Activated B cell treated with CpG ODN at 0.5 μM for 24 hours (primary cell): ENCODE data around the gene POLL. TPM values are rescaled to one million over a fixed set of nuclear protein-coding genes. Genes with fewer than 3 reads are reported as not detected.

Source experiments
- ATAC-seq: fragments of 200-7000 bp; cut with Tn5 transposase; one replicate; pipeline ENCODE4 v1.10.0; 2021; ENCODE audit warnings: low read depth, mild to moderate bottlenecking, moderate library complexity
- CTCF ChIA-PET: fragments of 350-600 bp; sonication (Branson Sonifier 250); formaldehyde crosslinking; loops from one replicate; lab custom pipeline; 2021; ENCODE audit warnings: antibody characterized with exemption; lab: Charles Lee
- POLR2A ChIA-PET: fragments of 350-600 bp; sonication (Branson Sonifier 250); formaldehyde crosslinking; loops from one replicate; lab custom pipeline; 2021; ENCODE audit warnings: antibody characterized with exemption; lab: Charles Lee
- DNase-seq: peaks from one replicate; pipeline ENCODE4 v3.0.0; 2022
- H3K27ac Mint-ChIP-seq: one replicate; pipeline ENCODE4 v1.8.0; 2020; ENCODE audit warnings: mixed read lengths
- H3K27me3 Mint-ChIP-seq: one replicate; pipeline ENCODE4 v1.8.0; 2021; ENCODE audit warnings: mixed read lengths
- H3K36me3 Mint-ChIP-seq: one replicate; pipeline ENCODE4 v1.8.0; 2021; ENCODE audit warnings: low read depth, mixed read lengths
- H3K4me1 Mint-ChIP-seq: one replicate; pipeline ENCODE4 v1.8.0; 2021; ENCODE audit warnings: mixed read lengths
- H3K4me3 Mint-ChIP-seq: one replicate; pipeline ENCODE4 v1.8.0; 2020; ENCODE audit warnings: mild to moderate bottlenecking, mixed read lengths
- H3K9me3 Mint-ChIP-seq: one replicate; pipeline ENCODE4 v1.8.0; 2020; ENCODE audit warnings: mixed read lengths
- CTCF ChIP-seq: fragments of 200-600 bp; IDR thresholded peaks from one replicate; pipeline ENCODE4 v1.8.0; 2022; ENCODE audit warnings: antibody characterized with exemption, mild to moderate bottlenecking
- intact Hi-C: fragments of 100-400 bp; cut with micrococcal nuclease; formaldehyde crosslinking; loops from one replicate; pipeline ENCODE4 v1.15.1; 2024
- total RNA-seq: library from RNA; stranded (reverse); gene quantifications from 2 replicates; pipeline ENCODE4 v1.2.3, GENCODE V29; 2022

Gene POLL
- total RNA-seq, 1 donor from 2014 or later = 39.5 TPM

- CTCF ChIA-PET = no interaction called here
- ATAC-seq (no peak), DNase-seq (no peak)
- Mint-ChIP-seq H3K27ac (no peak overlapping the region), H3K9me3 (no peaks in the 10 kb centered on the region), H3K27me3 (no peaks in the 10 kb centered on the region), H3K4me3 (no peak overlapping the region), H3K4me1 (peaks cover 8% of the 10 kb centered on the region), H3K36me3 (peaks cover 79% of the 10 kb centered on the region)
- intact Hi-C loops = no loop called here
- POLR2A ChIA-PET = no interaction called here
- TF ChIP-seq CTCF = no peak
These were observed 37.9 kb upstream of the POLL start for GRCh38 chr10:101625821-101626412.

- Mint-ChIP-seq H3K4me1 (peaks cover 12% of the 10 kb centered on the region), H3K4me3 (no peak overlapping the region), H3K9me3 (no peaks in the 10 kb centered on the region), H3K36me3 (peaks cover 77% of the 10 kb centered on the region), H3K27ac (peak overlapping the region; percentile 50), H3K27me3 (no peaks in the 10 kb centered on the region)
- POLR2A ChIA-PET = no interaction called here
- no peak for ATAC-seq
- no peak for DNase-seq
- CTCF ChIA-PET = no interaction called here
- intact Hi-C loops = no loop called here
- no peak for TF ChIP-seq CTCF
These were observed 36.6 kb upstream of the POLL start for GRCh38 chr10:101624526-101625102.

GRCh38 chr10:101623528-101623927 lies 35.5 kb upstream of the POLL start:
- DNase-seq (no peak), ATAC-seq (no peak)
- no peaks in the 10 kb centered on the region for H3K9me3 Mint-ChIP-seq
- H3K36me3 Mint-ChIP-seq = peaks cover 74% of the 10 kb centered on the region
- no peak overlapping the region for H3K4me3 Mint-ChIP-seq
- intact Hi-C loops = no loop called here
- CTCF ChIA-PET = interaction anchor here (1.5 kb wide), 1 partner anchor 21 kb away, joined by 3 read pairs; no protein-coding TSS in a partner anchor
- TF ChIP-seq CTCF = no peak
- H3K4me1 Mint-ChIP-seq = peaks cover 18% of the 10 kb centered on the region
- no peaks in the 10 kb centered on the region for H3K27me3 Mint-ChIP-seq
- no peak overlapping the region for H3K27ac Mint-ChIP-seq
- POLR2A ChIA-PET = no interaction called here

GRCh38 chr10:101619983-101620382 lies 31.9 kb upstream of the POLL start:
- ATAC-seq (no peak), DNase-seq (no peak)
- ChIA-PET CTCF (no interaction called here), POLR2A (no interaction called here)
- Mint-ChIP-seq H3K4me3 (no peak overlapping the region), H3K4me1 (peaks cover 29% of the 10 kb centered on the region), H3K9me3 (no peaks in the 10 kb centered on the region), H3K27me3 (no peaks in the 10 kb centered on the region), H3K36me3 (peaks cover 76% of the 10 kb centered on the region), H3K27ac (peak overlapping the region; percentile 56)
- intact Hi-C loops = no loop called here
- no peak for TF ChIP-seq CTCF

GRCh38 chr10:101618871-101619270 lies 30.8 kb upstream of the POLL start:
- no peak overlapping the region for H3K27ac Mint-ChIP-seq
- no peaks in the 10 kb centered on the region for H3K27me3 Mint-ChIP-seq
- TF ChIP-seq CTCF = no peak
- H3K9me3 Mint-ChIP-seq = no peaks in the 10 kb centered on the region
- ChIA-PET CTCF (no interaction called here), POLR2A (no interaction called here)
- DNase-seq = no peak
- intact Hi-C loops = no loop called here
- H3K36me3 Mint-ChIP-seq = peaks cover 66% of the 10 kb centered on the region
- peaks cover 24% of the 10 kb centered on the region for H3K4me1 Mint-ChIP-seq
- no peak for ATAC-seq
- H3K4me3 Mint-ChIP-seq = no peak overlapping the region
